Measurements from ENCODE around the gene PITX1.

Gene PITX1

GRCh38 chr5:135048930-135049329 is 14.9 kb upstream of the PITX1 start:
- TF ChIP-seq CTCF (IDR thresholded peaks at IDR 0.05) (no peak), ZFX (IDR thresholded peaks at IDR 0.05; ENCODE audit: borderline replicate concordance) (no peak)
- no peak overlapping the region for H3K27ac ChIP-seq

GRCh38 chr5:135048286-135048685 is 14.3 kb upstream of the PITX1 start:
- TF ChIP-seq ZFX (IDR thresholded peaks at IDR 0.05; ENCODE audit: borderline replicate concordance) (no peak), CTCF (IDR thresholded peaks at IDR 0.05) (no peak)
- H3K27ac ChIP-seq, result no peak overlapping the region

GRCh38 chr5:135047347-135047695 is 13.3 kb upstream of the PITX1 start:
- TF ChIP-seq ZFX (IDR thresholded peaks at IDR 0.05; ENCODE audit: borderline replicate concordance) (no peak), CTCF (IDR thresholded peaks at IDR 0.05) (no peak)
- H3K27ac ChIP-seq, result no peak overlapping the region

- H3K27ac ChIP-seq, result no peak overlapping the region
- TF ChIP-seq ZFX (IDR thresholded peaks at IDR 0.05; ENCODE audit: borderline replicate concordance) (no peak), CTCF (IDR thresholded peaks at IDR 0.05) (no peak)
Measured at GRCh38 chr5:135046661-135047346, 12.8 kb upstream of the PITX1 start.

- no peak for TF ChIP-seq CTCF (IDR thresholded peaks at IDR 0.05)
- TF ChIP-seq ZFX (IDR thresholded peaks at IDR 0.05; ENCODE audit: borderline replicate concordance), result no peak
- H3K27ac ChIP-seq, result no peak overlapping the region
Measured at GRCh38 chr5:135045488-135045887, 11.5 kb upstream of the PITX1 start.

GRCh38 chr5:135042595-135042994 is 8.6 kb upstream of the PITX1 start:
- TF ChIP-seq ZFX (IDR thresholded peaks at IDR 0.05; ENCODE audit: borderline replicate concordance) (no peak), CTCF (IDR thresholded peaks at IDR 0.05) (no peak)
- H3K27ac ChIP-seq, result no peak overlapping the region

- no peak overlapping the region for H3K27ac ChIP-seq
- TF ChIP-seq ZFX (IDR thresholded peaks at IDR 0.05; ENCODE audit: borderline replicate concordance), result no peak
- no peak for TF ChIP-seq CTCF (IDR thresholded peaks at IDR 0.05)
Measured at GRCh38 chr5:135041726-135042125, 7.7 kb upstream of the PITX1 start.
